Measurements from ENCODE around the gene LAMB3.

Gene LAMB3

DNA sequence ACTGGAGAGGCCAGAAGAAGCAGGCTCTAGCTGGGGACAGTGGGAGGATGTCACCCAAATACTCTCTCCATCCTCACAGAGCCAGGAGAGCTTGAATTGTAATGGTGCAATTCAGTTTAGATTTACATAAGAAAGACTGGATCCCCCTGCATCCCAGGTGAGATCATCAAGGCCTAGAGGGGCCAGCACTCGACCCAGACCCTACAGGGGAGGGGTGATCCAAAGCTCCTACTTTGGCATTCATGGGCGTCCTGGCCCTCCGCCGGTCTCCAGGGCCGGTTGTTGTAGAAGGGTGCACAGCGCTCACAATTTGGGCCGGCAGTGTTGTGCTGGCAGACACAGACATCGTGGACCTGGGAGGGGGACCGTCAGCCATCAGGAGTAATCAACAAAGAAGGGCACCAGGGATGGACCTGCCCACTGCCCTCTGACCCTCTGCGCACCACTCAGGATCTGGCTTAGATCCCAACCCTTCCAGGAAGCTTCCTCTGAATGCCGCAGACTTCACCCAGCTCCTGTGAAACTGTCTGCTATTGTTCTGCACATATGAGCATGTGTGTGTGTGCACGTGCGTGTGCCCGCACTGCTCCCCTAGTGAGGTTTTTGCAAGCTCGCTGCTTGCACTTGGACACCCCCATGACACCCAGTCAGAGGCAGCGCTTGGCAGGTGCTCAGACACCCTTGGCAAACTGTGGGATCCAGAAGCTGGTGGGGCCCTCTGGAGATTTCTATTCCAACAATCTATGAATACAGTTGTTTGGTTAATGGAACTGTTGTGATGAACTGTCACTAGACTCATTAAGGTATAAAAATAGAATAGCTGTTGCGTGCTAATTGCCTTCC is 21.6 kb downstream of the LAMB3 start:
- DNase-seq = no peak

DNA sequence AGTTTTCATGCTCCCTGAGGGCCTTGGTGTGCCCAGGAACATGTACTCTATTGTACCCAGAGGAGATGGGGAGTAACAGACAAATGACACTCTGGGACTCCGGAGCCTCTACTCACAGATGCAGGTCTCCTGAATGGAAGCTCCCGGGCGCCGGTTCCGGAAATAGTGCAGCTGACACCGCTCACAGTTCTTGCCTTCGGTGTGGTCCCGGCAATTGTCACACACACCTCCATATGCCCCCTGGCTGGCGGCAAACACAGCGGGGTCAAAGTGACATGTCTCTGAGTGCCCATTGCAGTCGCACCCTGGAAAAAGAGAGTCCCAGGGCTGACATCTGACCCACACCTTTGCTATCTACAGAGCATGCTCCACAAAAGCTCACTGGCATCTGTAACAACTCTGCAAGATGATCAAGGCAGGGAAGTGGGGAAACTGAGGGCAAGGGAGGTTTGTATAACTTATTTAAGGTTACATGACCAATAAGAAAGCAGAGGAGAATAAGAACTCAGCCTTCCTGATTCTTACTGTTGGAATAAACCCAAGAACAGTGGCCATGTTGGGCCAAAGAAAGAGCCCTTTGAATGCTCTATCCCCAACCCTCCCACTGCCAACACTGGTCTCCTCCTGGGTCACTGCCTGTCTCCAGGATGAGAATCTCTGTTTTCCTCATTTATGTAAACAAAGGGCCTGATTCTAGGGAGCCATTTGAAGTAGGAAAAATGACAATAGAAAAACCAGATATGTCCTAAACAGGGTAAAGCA is 22.4 kb downstream of the LAMB3 start:
- no peak for DNase-seq

DNA sequence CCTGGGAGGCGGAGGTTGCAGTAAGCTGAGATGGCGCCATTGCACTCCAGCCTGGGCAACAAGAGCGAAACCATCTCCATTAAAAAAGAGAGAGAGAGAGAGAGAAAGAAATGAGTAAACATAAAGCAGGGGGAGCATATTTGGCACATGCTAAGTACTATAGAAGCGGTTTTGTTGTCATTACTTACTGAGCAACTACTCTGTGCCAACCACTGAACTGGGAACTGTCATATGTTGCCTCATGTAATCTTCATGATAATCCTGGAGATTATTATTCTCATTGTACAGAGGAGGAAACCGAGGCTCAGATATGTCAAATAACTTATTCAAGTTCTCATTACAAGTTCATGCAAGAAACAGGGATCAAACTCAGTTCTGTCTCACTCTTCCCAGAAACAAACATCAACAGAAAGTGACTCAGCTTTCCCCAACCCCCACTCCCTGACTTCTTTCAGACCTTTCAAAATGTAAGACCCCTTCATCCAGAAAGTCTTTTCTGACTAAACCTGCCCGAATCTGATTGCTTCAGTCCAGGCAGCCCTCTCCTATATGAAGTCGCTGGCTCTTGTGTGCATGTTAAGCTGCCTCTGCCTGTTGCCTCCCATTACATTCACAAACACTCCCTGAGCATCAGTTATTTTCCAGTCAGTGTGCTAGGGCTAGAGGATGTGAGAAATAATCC is 23.5 kb downstream of the LAMB3 start:
- no peak for DNase-seq

DNA sequence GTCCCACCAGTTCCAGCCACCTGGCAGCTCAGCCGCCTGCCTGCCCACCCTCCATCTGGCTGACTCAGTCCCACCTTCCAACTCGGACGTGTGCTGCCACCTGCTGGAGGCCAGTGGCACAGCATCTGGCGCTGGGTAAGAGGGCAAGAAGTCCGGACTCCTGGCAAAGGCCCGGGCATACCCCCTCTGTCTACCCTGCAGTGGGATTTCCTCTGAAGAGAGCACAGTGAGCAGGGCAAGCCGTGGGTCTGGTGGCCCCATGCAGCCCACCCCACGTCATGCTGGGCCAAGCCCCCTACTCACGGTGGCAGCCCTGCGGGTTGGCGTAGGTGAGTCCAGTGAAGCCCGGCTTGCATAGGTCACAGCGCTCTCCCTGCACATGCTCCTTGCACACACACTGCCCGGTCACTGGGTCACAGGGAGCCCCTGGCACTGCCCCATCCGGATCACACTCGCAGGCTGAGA is 24.5 kb downstream of the LAMB3 start:
- peak; percentile 32 to 70 (median 54) for DNase-seq

DNA sequence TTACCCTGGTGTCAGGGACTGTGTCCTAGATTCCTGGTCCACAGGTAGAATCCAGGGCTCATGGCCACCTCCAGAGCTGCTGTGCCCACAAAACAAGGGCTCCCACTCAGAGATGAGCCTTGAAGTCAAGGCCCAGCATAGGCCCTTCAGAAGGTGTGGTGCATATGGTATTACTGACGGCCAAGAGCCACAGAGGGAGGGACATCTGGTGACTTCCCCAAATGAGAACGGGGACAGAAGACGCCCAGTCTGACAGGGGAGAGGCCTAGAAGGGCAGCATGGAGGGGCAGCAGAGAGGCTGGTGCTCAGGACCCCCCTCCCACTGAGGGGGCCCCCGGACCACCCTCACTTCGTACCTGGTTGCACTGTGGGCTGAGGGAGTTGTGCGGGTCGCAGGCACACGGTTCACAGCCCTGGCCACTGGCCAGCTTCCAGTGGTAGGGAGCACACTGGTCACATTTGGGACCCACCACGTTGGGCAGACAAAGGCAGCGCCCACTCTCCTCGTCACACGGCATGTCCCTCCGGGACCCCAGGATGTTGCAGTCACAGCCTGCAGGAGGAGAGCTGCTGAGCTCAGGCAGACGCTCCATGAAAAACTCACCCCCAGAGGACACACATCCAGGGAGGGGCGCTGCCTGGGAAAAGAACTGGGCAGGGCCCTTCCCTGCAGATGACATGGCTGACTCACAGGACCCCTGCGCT is 25.0 kb downstream of the LAMB3 start:
- no peak for DNase-seq

DNA sequence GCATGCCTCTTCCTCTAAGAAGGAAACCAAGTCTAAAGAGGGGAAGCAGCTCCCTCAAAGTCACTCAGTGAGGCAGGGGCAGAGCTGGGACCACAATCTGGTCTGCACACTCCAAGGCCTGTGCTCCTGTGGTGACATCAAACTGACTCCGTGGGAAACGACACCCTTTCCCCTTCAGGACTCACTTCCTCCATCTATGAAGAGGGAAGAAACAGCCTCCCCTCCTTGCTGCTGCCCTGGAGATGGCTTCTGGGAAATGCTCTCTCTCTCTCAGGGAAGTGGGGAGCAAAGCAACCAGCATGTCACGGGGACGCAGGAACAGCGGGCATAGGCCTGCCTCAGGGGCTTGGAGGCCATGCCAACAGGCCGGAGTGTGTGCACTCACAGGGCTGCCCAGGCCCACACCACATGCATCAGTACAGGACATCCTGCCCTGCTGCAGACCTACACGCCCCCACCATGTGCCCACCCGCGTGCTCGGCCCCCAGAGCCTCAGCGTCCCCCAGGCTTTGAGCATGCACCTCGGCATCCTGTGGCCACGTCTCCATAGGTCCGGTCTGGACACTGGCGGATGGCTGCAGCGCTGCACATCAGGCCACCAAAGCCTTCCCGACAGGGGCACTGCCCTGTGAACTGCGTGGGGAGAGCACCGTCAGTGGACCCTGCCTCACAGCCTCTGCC is 25.7 kb downstream of the LAMB3 start:
- DNase-seq = no peak

DNA sequence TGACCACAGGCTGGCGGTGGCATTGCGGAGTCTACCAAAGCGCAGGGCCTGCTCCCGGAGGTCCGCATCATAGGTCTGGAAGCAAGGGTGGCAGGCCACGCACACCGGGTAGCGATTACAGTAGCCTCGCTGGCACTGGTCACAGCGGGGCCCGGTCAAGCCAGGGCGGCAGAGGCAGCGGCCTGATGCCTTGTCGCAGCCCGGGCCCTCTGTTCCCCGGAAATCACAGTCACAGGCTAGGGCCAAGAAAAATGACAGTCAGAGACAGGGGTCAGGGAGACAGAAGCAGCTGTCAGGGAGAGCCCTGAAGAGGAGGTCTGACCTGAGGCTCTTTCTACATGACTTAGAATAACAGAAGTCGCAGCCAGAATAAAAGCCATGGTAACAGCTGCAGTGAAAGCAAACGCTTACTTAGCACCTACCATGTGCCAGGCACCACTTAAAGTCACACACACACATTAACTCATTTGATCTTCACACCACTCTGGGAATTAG is 26.4 kb downstream of the LAMB3 start:
- no peak for DNase-seq

DNA sequence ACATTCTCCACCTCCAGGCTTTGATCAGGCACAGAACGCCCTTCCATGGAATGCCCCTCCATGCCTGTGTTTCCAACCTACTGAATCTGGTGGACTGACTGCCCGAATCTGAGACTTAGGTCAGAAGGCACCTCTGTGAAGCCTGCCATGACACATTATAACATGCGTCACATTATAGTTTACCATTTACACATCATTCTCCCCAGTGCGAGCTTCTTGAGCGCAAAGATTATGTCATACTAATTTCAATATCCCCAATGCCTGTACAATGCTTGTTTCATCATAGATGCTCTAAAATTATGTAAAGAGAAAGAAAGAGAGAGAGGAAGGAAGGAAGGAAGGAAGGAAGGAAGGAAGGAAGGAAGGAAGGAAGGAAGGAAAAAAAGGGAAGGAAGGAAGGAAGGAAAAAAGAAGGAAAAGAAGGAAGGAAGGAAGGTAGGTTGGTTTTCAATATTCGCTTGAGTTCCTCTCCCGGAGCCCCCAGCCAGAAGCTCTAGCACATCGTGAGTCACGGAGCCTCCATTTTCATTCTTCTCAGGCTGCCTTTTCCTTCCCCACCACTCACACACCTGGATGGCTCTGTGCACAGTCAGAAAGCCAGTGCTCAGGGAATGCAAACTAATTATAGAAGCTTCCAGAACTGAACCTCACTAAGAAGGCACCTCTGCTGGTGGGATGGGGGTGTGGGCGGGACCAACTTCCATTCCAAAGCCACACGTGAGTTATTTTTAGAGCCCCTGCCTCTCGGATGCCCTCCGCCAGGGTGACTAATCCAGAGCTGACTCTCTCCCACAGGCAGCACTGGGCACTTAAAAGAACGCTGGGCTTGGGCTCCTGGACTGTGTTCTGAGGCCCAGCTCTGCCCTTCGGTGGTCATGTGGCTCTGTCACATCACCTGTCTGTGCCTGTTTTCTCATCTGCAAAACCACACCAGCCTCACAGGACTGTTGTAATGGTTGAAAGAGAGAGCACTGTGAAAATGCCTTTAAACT is 27.4 kb downstream of the LAMB3 start:
- DNase-seq = no peak

DNA sequence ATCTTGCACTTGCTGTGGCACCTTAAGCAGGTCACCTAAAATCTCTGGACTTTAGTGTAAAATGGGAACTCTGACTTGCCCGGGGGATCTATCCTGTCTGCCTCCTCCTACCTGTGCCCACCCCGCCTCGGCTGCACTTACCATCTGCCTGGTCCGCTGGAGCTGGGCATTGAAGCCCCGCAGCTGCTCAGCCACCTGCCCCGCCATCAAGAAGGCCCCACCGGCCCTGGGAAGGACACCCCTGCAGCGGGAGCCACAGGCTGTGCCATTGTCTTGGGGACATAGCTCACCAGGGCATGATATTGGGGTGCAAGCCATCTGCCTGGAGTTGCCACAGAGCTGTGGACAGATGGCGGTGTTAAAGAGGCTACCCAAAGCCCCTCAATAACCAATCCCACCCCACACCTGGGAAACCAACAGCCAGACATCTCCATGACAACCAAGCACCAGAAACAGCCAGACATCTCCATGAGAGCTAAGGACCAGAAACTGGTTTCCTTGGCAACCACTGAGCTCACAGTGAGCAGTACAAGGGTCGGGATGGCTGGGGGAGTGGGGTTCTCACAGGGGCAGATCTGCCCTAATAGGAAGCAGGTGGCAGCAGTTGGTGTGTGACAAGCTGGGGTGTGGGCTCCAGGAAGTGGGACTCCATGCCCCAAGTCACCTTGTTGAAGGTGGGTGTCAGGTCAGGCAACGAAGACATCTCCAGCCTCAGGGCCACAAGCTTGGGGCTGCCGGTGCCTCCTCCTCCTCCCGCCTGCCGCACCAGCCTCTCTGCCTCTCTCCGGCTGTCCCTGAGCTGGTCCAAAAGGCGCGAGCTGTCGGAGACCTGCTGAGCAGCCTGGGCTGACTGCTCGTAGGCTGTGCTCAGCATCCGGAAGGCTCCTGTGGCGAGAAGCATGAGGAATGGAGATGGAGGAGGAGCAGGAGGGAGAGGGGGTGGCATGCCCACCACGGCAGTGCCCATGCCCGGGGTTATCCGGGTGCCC is 29.1 kb downstream of the LAMB3 start:
- no peak for DNase-seq

DNA sequence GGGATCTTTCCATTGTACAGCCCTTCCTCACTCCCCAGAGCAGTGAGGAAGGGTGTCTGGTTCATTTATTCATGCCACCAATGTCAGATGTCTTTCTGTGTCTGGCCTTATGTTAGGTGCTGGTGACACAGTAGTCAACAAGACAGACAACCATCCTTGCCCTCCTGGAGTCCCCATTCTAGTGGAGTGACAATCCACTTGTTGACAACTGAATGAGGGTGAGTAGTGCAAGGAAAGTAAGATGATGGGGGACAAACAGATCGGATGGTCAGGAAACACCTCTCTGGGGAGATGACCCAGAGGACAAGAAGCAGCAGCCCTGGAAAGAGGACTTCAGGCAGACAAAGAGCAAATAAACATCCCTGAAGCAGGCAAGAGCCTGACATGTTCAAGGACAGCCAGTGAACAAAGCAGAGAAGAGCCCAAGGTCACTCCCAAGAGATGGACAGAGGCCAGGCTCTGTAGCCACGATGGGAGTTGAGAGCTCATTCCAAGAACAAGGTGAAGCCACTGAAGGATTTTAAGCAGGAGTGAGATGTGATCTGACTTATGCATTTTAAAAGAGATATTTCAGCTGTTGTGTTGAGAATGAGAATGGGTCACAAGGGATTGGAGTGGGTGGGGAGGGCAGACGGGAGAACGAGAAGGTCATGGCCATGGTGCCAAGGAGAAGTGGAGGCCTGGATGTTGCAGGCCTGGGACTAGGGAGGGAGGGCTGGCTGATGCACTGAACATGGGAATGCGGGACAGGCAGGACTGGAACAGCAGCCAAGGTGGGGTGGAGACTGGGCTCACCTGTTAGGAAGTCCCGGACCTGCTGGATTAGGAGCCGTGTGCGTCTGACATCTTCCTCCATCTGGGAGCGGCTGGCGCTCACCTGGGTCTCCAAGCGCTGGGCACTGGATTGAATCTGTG is 30.2 kb downstream of the LAMB3 start:
- no peak for DNase-seq

DNA sequence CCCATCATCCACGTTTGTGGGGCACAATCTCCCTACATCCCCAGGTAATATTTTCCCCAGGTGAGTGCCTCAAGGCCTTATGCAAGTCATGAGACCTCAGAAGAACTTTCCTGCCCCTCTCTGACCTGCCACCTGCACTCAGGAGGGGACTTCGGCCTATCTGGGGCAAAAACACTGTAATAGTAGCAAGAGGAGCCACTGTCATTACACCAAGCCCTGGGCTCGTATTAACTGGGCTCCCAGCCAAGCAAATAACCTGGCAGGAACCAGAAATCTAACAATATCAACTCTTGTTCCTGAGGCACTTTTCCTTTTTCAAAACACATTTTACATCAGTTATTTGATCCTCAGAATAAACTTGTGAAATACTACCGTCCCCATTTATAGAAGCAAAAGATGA is 30.9 kb downstream of the LAMB3 start:
- no peak for DNase-seq

DNA sequence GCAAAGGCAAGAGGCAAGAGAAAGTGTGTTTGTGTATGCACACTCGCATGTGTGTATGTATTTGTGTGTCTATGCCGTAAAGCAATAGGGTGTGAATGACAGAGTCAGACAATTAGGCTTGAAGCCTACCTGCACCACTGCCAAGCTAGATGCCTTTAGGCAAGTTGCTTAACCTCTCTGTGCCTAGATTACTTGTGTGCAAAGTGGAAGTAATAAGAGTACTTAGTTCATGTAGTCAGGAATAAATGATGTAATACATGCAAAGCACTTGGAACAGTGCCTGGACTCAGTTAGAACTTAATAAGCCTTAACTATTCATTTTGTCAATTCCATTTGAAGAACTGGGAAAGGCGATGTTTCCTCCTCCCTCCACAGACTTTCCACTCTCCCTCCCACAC is 31.7 kb downstream of the LAMB3 start:
- DNase-seq = no peak

DNA sequence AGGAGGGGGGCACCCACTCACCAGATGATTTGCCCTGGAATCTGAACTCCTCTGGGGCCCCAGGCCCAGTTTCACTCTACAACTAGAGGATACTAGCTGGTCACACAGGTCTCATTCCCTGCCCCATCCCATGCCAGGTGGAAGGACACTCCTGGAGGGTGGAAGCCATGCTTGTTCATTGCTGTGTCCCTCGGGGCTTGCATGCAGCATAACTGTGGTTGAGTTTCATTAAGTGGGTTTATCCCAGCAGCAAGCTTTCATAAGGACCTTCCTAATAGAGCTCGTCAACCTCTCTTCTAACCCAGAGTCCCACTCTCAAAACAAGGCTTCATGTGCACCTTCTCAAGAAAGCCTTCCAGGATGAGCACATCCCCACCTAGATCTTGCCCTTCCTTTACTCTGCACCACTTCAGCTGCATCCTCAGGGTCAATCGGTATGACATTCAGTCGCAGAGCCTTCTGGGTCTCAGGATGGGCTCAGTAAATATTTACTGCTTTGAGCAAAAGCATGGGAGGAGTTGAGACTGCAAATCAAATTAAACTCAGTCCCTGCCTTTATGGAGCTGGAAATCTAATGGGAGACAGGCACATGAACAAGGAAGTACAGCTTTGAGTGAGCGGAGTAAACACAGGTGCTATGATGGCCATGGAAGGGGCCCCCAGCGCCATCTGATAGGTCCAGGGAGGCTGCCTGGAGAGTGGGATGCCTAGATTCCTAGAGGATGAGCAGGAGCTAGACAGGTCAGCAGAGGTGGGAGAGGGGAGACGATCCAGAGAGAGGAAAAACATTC is 32.3 kb downstream of the LAMB3 start:
- DNase-seq = no peak

DNA sequence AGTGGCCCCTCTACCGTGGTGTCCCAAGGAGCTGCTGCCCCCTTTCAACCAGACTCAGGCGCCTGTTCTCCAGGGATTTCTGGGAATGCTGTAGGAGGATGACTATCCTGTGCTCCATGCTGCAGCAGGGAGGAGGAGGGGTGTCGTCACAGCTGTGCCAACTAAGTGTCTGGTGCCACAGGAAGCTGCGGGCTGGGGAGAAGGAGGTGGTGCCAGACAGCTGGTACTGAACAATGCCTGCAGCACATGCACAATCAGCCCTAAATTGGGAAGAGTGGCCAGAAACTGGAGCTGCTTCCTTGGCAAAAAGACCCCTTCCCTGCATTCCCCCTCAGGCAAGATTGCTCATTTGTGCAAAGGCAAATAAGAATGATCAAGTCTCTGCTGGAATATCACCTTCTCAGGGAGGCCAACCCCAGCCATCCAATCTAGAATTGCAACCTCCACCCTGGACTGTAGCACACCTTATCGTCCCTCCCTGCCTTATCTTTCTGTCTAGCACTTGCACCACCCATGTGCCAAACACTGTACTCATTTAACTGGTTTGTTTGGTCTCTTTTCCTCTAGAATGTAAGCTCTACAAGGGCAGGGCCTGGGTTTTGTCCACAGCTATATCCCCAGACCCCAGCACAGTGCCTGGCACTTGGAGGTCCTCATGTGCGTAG is 33.3 kb downstream of the LAMB3 start:
- no peak for DNase-seq

DNA sequence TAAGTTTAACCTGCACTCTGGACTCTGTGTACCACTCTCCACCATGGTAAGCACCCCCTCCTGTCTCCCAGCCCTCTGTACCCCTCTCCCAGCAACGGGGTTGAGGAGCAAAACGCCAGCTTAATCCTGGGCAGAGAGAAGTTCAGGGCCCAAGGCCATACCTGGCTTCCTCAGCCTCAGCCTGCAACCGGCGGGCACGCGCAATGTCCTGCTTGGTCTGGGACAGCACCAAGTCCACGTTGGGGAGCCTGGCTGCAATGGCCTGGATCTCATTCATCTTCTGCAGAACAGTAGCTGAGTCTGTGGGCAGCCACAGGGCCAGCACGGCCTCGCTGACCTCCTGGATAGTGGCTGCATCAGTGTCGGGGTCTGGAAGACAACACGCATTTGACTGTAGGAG is 33.9 kb downstream of the LAMB3 start:
- no peak for DNase-seq

DNA sequence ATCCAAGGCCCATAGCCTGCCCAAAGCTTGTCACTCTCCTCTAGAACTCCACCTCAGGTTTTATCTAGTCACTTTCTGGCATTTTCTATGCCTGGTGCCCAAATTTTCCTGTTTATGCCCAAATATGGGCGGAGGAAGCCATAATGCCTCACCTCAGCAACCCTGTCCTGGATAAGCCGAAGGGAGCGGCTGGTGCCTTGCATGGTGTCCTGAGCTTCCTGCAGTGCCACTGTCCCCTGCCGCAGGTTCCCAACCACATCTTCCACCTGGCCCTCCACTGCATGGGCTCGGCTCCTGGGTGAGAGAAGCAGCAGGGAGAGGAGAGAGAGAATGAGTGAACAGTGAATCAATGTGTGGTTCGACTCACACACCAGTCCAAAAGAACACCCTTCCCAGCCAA is 34.5 kb downstream of the LAMB3 start:
- DNase-seq = no peak
